Endodermal cell (in vitro differentiated cells): Measurements from ENCODE around the gene BAK1. TPM values are rescaled to one million over a fixed set of nuclear protein-coding genes. Genes with fewer than 3 reads are reported as not detected.
A peak's percentile ranks its signal among the peaks of the same experiment; 100 is the strongest.

Experiments used
- DNase-seq: peaks from one replicate; pipeline ENCODE4 v3.0.0-alpha.2; 2017
- H3K27ac ChIP-seq: 2 replicates; pipeline ENCODE4 v1.5.1; 2013; ENCODE audit warnings: mild to moderate bottlenecking, low read depth, low read length, moderate library complexity
- H3K27me3 ChIP-seq: 2 replicates; pipeline ENCODE4 v1.6.1; 2013; ENCODE audit warnings: mild to moderate bottlenecking, low read length, moderate library complexity; ENCODE audit not compliant: insufficient read depth, control insufficient read depth, poor library complexity, severe bottlenecking
- H3K36me3 ChIP-seq: 2 replicates; pipeline ENCODE4 v1.7.0; 2013; ENCODE audit warnings: mild to moderate bottlenecking, low read length, moderate library complexity; ENCODE audit not compliant: control insufficient read depth, insufficient read depth
- H3K4me1 ChIP-seq: one replicate; pipeline ENCODE4 v1.7.0; 2013; ENCODE audit warnings: low read length; ENCODE audit not compliant: control insufficient read depth, insufficient read depth
- H3K4me3 ChIP-seq: 2 replicates; pipeline ENCODE4 v1.5.1; 2013; ENCODE audit warnings: mild to moderate bottlenecking, low read length, moderate library complexity
- H3K9ac ChIP-seq: 2 replicates; pipeline ENCODE4 v1.6.1; 2013; ENCODE audit warnings: mild to moderate bottlenecking, low read length, moderate library complexity; ENCODE audit not compliant: poor library complexity, severe bottlenecking; ENCODE audit errors: extremely low read depth
- H3K9me3 ChIP-seq: 2 replicates; pipeline ENCODE4 v1.6.1; 2013; ENCODE audit warnings: mild to moderate bottlenecking, low read length, moderate library complexity; ENCODE audit not compliant: control insufficient read depth
- H3K27ac Mint-ChIP-seq: 2 replicates; pipeline ENCODE4 v1.8.0; 2020; ENCODE audit warnings: mixed read lengths
- H3K27me3 Mint-ChIP-seq: 2 replicates; pipeline ENCODE4 v1.8.0; 2021; ENCODE audit warnings: mild to moderate bottlenecking, mixed read lengths; ENCODE audit not compliant: insufficient read depth
- H3K36me3 Mint-ChIP-seq: 2 replicates; pipeline ENCODE4 v1.8.0; 2020; ENCODE audit warnings: low read depth, mixed read lengths
- H3K4me1 Mint-ChIP-seq: 2 replicates; pipeline ENCODE4 v1.8.0; 2020; ENCODE audit warnings: mixed read lengths
- H3K4me3 Mint-ChIP-seq: 2 replicates; pipeline ENCODE4 v1.8.0; 2020; ENCODE audit warnings: mild to moderate bottlenecking, moderate library complexity, mixed read lengths
- H3K9me3 Mint-ChIP-seq: 2 replicates; pipeline ENCODE4 v1.8.0; 2020; ENCODE audit warnings: mild to moderate bottlenecking, mixed read lengths
- WGBS, 2 experiments: methylation state at CpG; one replicate each; pipeline versions ENCODE4 v1.1.5 to v1.1.7; 2013; ENCODE audit warnings: missing lambda C conversion rate in 2 of 2, mixed read lengths in 1 of 2; ENCODE audit not compliant: insufficient coverage in 1 of 2, insufficient read length in 1 of 2; 5-methylcytosine and 5-hydroxymethylcytosine counted together
- total RNA-seq, 2 donors: library from RNA; stranded (reverse); fragmentation: NEBNext Ultra II Directional in 1 of 2; extraction: Animal tissue kit (Norgen Biotek cat#: 25700) in 1 of 2; gene quantifications; 2 replicates in 1 of 2; 3 replicates in 1 of 2; pipeline ENCODE4 v1.2.1, GENCODE V29; 2021
- TF ChIP-seq, protein P1 (sequence below): fragments of 200-600 bp; sonication (generic); conservative IDR thresholded peaks from 2 replicates; pipeline ENCODE4 v1.5.0; 2021; ENCODE audit warnings: antibody characterized with exemption, mild to moderate bottlenecking

BAK1 gene
- total RNA-seq, 2 donors from 2014 or later = 39.9 to 41.2 TPM

DNA sequence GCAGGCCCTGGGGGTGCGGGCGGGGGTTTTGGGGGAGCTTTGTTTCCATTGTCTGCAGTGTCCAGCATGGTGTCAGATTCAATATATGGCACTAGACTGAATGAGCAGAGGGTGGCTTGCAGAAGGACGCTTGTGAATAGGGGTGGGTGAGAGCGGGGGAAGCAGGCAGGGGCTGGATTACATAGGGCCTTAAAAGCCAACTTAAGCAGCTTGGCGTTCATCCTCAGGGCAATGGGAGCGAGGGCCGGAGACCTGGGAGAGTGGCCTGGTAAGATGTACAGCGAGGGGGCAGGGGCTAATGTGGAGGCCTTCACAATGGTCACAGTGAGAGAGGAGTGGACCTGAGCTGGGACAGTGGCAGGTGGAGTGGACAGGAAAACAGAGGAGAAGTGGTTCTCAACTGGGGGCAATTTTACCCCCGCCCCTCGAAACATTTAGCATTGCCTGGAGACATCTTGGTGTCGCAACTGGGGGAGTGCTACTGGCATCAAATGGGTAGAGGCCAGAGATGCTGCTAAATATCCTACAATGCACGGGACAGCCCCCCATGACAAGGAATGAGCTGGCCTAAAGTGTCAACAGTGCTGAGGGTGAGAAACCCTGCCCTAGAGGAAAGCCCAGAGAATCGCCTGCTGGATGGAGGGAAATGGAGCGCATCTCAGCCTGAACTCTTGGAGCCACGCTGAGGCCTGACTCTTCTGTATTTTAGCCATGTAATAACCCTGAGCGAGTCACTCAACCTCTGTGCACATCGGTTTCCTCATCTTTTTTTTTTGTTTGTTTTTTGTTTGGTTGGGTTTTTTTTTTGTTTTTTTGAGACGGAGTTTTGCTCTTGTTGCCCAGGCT is 15.1 kb upstream of the BAK1 start:
- peaks cover 20% of the 10 kb centered on the region for H3K27me3 Mint-ChIP-seq
- peaks cover 8% of the 10 kb centered on the region for H3K27me3 ChIP-seq
- no peak overlapping the region for H3K4me3 ChIP-seq
- H3K4me3 Mint-ChIP-seq = no peak overlapping the region
- H3K4me1 Mint-ChIP-seq = peaks cover 18% of the 10 kb centered on the region
- TF ChIP-seq, protein P1, sequence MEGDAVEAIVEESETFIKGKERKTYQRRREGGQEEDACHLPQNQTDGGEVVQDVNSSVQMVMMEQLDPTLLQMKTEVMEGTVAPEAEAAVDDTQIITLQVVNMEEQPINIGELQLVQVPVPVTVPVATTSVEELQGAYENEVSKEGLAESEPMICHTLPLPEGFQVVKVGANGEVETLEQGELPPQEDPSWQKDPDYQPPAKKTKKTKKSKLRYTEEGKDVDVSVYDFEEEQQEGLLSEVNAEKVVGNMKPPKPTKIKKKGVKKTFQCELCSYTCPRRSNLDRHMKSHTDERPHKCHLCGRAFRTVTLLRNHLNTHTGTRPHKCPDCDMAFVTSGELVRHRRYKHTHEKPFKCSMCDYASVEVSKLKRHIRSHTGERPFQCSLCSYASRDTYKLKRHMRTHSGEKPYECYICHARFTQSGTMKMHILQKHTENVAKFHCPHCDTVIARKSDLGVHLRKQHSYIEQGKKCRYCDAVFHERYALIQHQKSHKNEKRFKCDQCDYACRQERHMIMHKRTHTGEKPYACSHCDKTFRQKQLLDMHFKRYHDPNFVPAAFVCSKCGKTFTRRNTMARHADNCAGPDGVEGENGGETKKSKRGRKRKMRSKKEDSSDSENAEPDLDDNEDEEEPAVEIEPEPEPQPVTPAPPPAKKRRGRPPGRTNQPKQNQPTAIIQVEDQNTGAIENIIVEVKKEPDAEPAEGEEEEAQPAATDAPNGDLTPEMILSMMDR = no peak
- DNase-seq = no peak
- peaks cover 7% of the 10 kb centered on the region for H3K4me1 ChIP-seq
- 86 to 92% methylated on average over 15 to 18 of the region's 18 CpGs for WGBS, 2 experiments
- no peak overlapping the region for H3K9ac ChIP-seq
- no peaks in the 10 kb centered on the region for H3K36me3 ChIP-seq
- no peak overlapping the region for H3K27ac ChIP-seq
- no peaks in the 10 kb centered on the region for H3K9me3 ChIP-seq
- H3K9me3 Mint-ChIP-seq = no peaks in the 10 kb centered on the region
- H3K36me3 Mint-ChIP-seq = no peaks in the 10 kb centered on the region
- no peak overlapping the region for H3K27ac Mint-ChIP-seq

DNA sequence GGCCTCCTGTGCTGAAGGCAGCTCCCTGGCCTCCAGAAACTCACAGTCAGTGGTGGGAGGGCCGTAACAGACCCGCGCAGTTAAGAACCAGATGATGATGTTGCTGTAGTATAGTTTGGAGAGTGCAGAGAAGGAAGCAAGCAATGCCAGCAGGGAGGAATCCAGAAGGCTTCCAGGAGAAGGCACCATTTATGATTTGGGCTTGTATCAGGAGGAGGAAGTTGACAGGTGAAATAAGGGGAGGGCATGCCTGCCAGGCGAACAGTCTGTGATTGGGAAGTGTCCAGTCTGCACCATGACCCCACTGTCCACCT is 13.3 kb upstream of the BAK1 start:
- Histone ChIP-seq H3K36me3 (no peaks in the 10 kb centered on the region), H3K9ac (no peak overlapping the region), H3K27ac (no peak overlapping the region), H3K27me3 (peaks cover 8% of the 10 kb centered on the region), H3K4me3 (no peak overlapping the region), H3K4me1 (peaks cover 12% of the 10 kb centered on the region), H3K9me3 (no peaks in the 10 kb centered on the region)
- Mint-ChIP-seq H3K36me3 (no peaks in the 10 kb centered on the region), H3K27ac (no peak overlapping the region), H3K27me3 (peaks cover 17% of the 10 kb centered on the region), H3K4me3 (peak overlapping the region; percentile 39), H3K4me1 (peaks cover 23% of the 10 kb centered on the region), H3K9me3 (no peaks in the 10 kb centered on the region)
- no peak for DNase-seq
- 56 to 59% methylated on average over 3 to 4 of the region's 4 CpGs for WGBS, 2 experiments
- TF ChIP-seq, protein P1 = no peak

DNA sequence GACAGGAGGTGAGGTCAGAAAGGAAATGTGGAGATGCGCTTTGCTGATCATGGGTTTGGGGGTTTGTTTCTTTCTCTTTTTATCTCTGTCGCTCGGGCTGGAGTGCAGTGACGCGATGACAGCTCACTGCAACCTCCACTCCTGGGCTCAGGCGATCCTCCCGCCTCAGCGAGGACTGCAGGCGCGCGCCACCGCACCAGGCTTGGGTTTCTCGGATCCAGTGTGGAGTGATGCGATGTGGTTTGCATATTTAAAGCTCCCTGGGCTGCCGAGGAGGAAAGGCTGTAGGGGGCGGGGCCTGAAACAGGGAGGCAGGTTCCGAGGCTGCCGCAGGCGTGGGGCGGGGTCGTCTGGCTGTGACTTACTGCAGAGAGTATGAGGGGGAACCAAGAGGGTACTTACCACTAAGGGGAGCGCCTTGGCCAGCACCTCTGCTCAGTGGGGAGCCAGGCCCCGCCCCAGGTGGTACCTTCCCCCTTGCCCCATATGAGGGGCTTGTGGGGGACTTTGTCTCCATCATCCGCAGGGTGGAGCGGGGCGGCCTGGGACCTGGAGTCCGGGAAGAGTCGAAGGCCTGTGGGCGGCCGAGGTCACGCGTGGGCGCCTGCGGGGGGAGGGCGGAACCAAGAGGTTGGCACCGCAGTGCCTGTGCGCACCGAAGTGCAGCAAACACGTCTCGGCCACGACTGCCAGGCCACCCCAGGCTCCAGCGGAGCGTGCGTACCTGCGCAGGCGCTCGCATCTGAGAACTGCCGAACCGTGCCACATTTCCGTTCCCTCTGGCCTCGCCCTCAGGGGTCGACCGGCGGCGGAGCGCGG is 12.7 kb upstream of the BAK1 start:
- Mint-ChIP-seq H3K9me3 (no peaks in the 10 kb centered on the region), H3K27ac (no peak overlapping the region), H3K36me3 (no peaks in the 10 kb centered on the region), H3K27me3 (peaks cover 17% of the 10 kb centered on the region), H3K4me3 (peak overlapping the region; percentile 39), H3K4me1 (peaks cover 23% of the 10 kb centered on the region)
- Histone ChIP-seq H3K27me3 (peaks cover 8% of the 10 kb centered on the region), H3K9ac (no peak overlapping the region), H3K27ac (no peak overlapping the region), H3K9me3 (no peaks in the 10 kb centered on the region), H3K36me3 (no peaks in the 10 kb centered on the region), H3K4me1 (peaks cover 12% of the 10 kb centered on the region), H3K4me3 (no peak overlapping the region)
- 46 to 57% methylated on average over 45 to 57 of the region's 57 CpGs for WGBS, 2 experiments
- TF ChIP-seq, protein P1 = no peak
- peak; percentile 90 for DNase-seq
